Measurements from ENCODE around the gene MUC13. TPM values are rescaled to one million over a fixed set of nuclear protein-coding genes. Genes with fewer than 3 reads are reported as not detected.

The MUC13 gene
- total and polyA plus RNA-seq, 9 of the 15 experiments (the other 6 are each of a cell fraction or from before 2014, with no cell fraction given): 0.09 TPM; not detected in 8

DNA sequence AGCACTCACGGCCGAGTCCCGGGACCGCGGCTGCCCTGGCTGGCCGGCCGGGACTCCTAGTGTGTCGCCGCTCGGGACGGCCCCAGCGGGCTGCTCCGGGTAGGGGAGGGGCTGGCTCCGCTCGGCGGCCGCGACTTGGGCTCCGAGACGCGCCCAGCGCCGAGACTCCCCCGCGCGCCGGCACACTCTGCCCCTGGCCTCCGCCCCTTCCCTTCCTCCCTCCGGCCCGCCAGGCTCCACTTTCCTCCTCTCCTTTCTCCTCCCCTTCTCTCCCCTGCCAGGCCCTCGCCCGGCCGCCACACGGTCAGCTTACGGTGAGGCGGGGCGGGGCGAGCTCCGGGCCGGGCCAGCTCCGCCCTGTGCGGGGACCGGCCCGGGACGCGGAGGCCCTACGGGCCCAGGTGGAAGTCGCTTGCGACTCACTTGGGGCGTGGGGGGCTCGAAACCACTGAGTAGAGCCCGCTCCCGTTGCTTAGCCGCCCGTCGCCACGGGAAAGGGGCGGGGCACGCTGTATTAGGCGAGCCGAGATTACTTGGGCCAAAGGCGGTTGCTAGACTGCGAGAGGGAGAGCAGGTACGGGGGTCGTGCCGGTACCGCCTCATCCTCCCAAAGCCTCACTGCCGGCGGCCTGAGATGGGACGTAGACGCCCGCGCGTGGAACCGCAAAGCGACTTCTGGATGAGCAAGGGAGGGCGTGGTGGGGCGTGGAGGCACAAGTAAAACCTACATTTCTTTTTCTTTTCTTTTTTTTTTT lies 47.2 kb downstream of the MUC13 start, which contains the start of gene ITGB5 (continued):
- TF ChIP-seq KDM5B (IDR thresholded peaks at IDR 0.05; ENCODE audit: insufficient replicate concordance, low read depth, low read length): peak; percentile 43
- no peak for TF ChIP-seq RAD51 (IDR thresholded peaks at IDR 0.05; ENCODE audit: borderline replicate concordance, low read depth)
- no peak for TF ChIP-seq ZNF77 (CRISPR knock-in tag; IDR thresholded peaks at IDR 0.05)
- no peak for TF ChIP-seq SPI1 (IDR thresholded peaks at IDR 0.05; ENCODE audit: borderline replicate concordance, low read depth, low read length)
- no peak for TF ChIP-seq ZFP1 (CRISPR knock-in tag; IDR thresholded peaks at IDR 0.05)
- no peak for TF ChIP-seq ZNF354B (CRISPR knock-in tag; IDR thresholded peaks at IDR 0.05)
- TF ChIP-seq ZNF830 (CRISPR knock-in tag; IDR thresholded peaks at IDR 0.05): no peak
- TF ChIP-seq SRSF1 (IDR thresholded peaks at IDR 0.05; ENCODE audit: low read depth, low read length): no peak
- TF ChIP-seq, protein P1, sequence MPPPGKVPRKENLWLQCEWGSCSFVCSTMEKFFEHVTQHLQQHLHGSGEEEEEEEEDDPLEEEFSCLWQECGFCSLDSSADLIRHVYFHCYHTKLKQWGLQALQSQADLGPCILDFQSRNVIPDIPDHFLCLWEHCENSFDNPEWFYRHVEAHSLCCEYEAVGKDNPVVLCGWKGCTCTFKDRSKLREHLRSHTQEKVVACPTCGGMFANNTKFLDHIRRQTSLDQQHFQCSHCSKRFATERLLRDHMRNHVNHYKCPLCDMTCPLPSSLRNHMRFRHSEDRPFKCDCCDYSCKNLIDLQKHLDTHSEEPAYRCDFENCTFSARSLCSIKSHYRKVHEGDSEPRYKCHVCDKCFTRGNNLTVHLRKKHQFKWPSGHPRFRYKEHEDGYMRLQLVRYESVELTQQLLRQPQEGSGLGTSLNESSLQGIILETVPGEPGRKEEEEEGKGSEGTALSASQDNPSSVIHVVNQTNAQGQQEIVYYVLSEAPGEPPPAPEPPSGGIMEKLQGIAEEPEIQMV (tag; conservative IDR thresholded peaks at IDR 0.05; ENCODE audit: low read depth): no peak
- no peak for TF ChIP-seq PHTF2 (CRISPR knock-in tag; IDR thresholded peaks at IDR 0.05)
- no peak for TF ChIP-seq ZNF584 (CRISPR knock-in tag; IDR thresholded peaks at IDR 0.05; ENCODE audit: low read depth)
- TF ChIP-seq RAD21 (CRISPR knock-in tag; conservative IDR thresholded peaks at IDR 0.05 in 1 of 2, IDR thresholded peaks at IDR 0.05 in 1 of 2): no peak
- TF ChIP-seq, protein P2, sequence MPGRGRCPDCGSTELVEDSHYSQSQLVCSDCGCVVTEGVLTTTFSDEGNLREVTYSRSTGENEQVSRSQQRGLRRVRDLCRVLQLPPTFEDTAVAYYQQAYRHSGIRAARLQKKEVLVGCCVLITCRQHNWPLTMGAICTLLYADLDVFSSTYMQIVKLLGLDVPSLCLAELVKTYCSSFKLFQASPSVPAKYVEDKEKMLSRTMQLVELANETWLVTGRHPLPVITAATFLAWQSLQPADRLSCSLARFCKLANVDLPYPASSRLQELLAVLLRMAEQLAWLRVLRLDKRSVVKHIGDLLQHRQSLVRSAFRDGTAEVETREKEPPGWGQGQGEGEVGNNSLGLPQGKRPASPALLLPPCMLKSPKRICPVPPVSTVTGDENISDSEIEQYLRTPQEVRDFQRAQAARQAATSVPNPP (IDR thresholded peaks at IDR 0.05; ENCODE audit: borderline replicate concordance, insufficient read depth, insufficient read length): no peak
- no peak for TF ChIP-seq ILF3 (IDR thresholded peaks at IDR 0.05; ENCODE audit: borderline replicate concordance)
- no peak for TF ChIP-seq MYBL2 (IDR thresholded peaks at IDR 0.05; ENCODE audit: low read depth)
- no peak for TF ChIP-seq MYBL2 (CRISPR knock-in tag; IDR thresholded peaks at IDR 0.05; ENCODE audit: borderline replicate concordance)
- TF ChIP-seq TAF15 (IDR thresholded peaks at IDR 0.05; ENCODE audit: low read depth, low read length): no peak
- TF ChIP-seq ZBTB7A (IDR thresholded peaks at IDR 0.05; ENCODE audit: borderline replicate concordance, control insufficient read depth, low read depth, low read length): no peak; the same call in 1 of the 2 replicates
- TF ChIP-seq ZNF766 (CRISPR knock-in tag; conservative IDR thresholded peaks at IDR 0.05): no peak
- TF ChIP-seq ARID2 (IDR thresholded peaks at IDR 0.05): no peak
- TF ChIP-seq MTA1 (IDR thresholded peaks at IDR 0.05; ENCODE audit: borderline replicate concordance): no peak
- no peak for TF ChIP-seq TAF7 (tag; IDR thresholded peaks at IDR 0.05)
- no peak for TF ChIP-seq ZNF133 (CRISPR knock-in tag; IDR thresholded peaks at IDR 0.05)
- no peak for TF ChIP-seq MEF2A (IDR thresholded peaks at IDR 0.05; ENCODE audit: control insufficient read depth, low read depth, low read length)

All from K562 (cell line).